ENCODE measurements around the gene MAD1L1. TPM values are rescaled to one million over a fixed set of nuclear protein-coding genes. Genes with fewer than 3 reads are reported as not detected.

MAD1L1 gene
- polyA plus RNA-seq, 1 experiment: 32.0 TPM

DNA sequence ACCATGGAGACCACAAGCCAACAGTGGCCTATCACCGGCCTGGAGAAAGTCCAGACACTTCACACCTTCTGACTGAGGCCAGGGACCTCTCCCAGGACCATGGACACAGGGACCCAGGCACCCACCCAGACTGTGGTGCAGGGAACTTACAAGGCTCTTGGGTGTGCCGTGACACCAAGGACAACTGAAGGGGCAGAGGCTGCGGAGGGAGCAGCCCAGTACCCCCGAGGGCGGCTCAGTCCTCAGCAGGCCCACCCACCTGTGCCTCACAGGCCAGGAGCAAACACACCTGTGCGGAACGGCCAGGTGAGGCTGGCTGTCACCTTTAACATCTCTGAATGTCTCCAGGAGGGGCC lies 182.3 kb downstream of the MAD1L1 start:
- peaks cover 2% of the 10 kb centered on the region for H3K36me3 ChIP-seq (ENCODE audit: control insufficient read depth, insufficient read depth, low read length)
- no peak for DNase-seq (ENCODE audit: low read depth)
- POLR2A ChIA-PET: no interaction called here
- no peak overlapping the region for H3K4me3 ChIP-seq (ENCODE audit: low read depth, low read length)
- CTCF ChIA-PET: interaction anchor here (1.2 kb wide), 1 partner anchor 13 kb away, joined by 5 read pairs; no protein-coding TSS in a partner anchor
- H3K27me3 ChIP-seq (ENCODE audit: control insufficient read depth, insufficient read depth, low read length): no peaks in the 10 kb centered on the region
- TF ChIP-seq, protein P1, sequence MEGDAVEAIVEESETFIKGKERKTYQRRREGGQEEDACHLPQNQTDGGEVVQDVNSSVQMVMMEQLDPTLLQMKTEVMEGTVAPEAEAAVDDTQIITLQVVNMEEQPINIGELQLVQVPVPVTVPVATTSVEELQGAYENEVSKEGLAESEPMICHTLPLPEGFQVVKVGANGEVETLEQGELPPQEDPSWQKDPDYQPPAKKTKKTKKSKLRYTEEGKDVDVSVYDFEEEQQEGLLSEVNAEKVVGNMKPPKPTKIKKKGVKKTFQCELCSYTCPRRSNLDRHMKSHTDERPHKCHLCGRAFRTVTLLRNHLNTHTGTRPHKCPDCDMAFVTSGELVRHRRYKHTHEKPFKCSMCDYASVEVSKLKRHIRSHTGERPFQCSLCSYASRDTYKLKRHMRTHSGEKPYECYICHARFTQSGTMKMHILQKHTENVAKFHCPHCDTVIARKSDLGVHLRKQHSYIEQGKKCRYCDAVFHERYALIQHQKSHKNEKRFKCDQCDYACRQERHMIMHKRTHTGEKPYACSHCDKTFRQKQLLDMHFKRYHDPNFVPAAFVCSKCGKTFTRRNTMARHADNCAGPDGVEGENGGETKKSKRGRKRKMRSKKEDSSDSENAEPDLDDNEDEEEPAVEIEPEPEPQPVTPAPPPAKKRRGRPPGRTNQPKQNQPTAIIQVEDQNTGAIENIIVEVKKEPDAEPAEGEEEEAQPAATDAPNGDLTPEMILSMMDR (IDR thresholded peaks at IDR 0.05; ENCODE audit: insufficient read depth, low read depth, low read length): no peak

DNA sequence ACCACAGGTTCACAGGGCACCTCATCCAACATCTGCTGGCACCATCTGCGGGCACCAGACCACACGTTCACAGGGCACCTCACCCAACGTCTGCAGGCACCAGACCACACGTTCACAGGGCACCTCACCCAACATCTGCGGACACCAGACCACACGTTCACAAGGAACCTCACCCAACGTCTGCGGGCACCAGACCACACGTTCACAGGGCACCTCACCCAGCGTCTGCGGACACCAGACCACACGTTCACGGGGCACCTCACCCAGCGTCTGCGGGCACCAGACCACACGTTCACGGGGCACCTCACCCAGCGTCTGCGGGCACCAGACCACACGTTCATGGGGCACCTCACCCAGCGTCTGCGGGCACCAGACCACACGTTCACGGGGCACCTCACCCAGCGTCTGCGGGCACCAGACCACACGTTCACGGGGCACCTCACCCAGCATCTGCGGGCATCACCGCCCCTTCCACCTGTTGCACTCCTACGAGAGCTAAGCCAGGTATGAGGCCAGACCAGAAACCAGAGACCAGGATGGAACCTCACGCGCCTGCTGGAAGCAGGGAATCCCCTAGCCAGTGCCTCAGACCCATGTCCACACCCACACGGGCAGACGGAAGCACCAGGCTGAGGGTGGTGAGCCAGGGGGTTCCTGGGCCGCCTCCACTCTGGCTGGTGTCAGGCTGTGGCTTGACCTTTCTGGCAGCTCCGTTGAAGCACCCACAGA lies 182.8 kb downstream of the MAD1L1 start:
- TF ChIP-seq, protein P1 (IDR thresholded peaks at IDR 0.05; ENCODE audit: insufficient read depth, low read depth, low read length): no peak
- DNase-seq (ENCODE audit: low read depth): no peak
- Histone ChIP-seq H3K4me3 (ENCODE audit: low read depth, low read length) (no peak overlapping the region), H3K36me3 (ENCODE audit: control insufficient read depth, insufficient read depth, low read length) (peaks cover 2% of the 10 kb centered on the region), H3K27me3 (ENCODE audit: control insufficient read depth, insufficient read depth, low read length) (no peaks in the 10 kb centered on the region)
- POLR2A ChIA-PET: no interaction called here
- CTCF ChIA-PET: interaction anchor here (1.2 kb wide), 1 partner anchor 14 kb away, joined by 5 read pairs; no protein-coding TSS in a partner anchor

DNA sequence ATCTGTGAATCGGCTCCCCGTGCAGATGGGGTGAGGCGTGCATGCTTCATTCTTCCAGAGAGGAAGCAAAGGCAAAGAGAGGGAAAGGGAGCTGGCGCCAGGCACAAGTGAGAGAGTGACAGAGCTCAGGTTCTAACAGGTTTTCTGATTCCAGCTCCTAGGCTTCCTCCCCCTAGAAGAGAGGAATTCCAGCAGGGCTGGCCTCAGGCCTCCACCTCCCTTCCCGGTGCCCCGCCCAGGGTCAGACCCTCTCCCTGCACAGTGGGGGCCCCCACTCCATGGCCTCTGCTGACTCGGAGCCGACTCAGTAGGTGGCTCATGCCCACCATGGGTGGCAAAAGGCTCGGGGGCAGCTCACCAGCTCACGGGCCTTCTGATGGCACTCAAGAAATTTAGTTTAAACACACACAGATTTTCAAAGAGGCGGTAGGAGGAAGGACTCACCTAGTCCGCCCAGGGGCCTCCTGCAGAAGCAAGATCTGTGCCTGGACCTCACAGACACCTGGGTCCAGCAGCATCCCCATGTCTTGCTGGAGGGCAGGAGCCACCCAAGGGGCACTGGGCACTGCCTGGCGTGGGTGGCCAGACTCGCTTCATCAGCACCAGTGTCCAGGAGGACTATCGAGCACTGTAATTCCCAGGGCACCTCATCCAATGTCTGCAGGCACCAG lies 183.5 kb downstream of the MAD1L1 start:
- TF ChIP-seq, protein P1 (IDR thresholded peaks at IDR 0.05; ENCODE audit: insufficient read depth, low read depth, low read length): no peak
- POLR2A ChIA-PET: no interaction called here
- CTCF ChIA-PET: interaction anchor here (1.1 kb wide), 1 partner anchor 15 kb away, joined by 5 read pairs; no protein-coding TSS in a partner anchor
- DNase-seq (ENCODE audit: low read depth): no peak
- H3K4me3 ChIP-seq (ENCODE audit: low read depth, low read length): no peak overlapping the region
- H3K27me3 ChIP-seq (ENCODE audit: control insufficient read depth, insufficient read depth, low read length): no peaks in the 10 kb centered on the region
- peaks cover 2% of the 10 kb centered on the region for H3K36me3 ChIP-seq (ENCODE audit: control insufficient read depth, insufficient read depth, low read length)

DNA sequence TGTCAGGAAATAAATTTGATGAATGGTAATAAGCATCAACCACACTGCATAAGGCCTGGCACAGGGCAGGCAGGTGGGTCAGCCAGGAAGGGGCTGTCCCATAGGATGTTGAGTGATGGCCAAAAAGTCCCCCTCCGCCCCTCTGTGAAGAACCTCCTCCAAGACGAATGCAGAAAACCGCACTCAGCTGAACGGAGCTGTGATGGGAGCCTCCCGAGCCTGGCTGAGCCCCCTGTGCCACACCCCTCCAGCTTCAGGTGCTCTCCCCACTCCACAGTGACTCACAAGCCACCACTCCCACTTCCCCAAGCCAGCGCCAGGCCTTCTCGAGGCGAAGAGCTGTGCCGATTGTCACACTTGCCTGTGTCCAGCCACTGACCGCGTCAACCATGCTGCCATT lies 184.2 kb downstream of the MAD1L1 start:
- no peak for DNase-seq (ENCODE audit: low read depth)
- no peaks in the 10 kb centered on the region for H3K27me3 ChIP-seq (ENCODE audit: control insufficient read depth, insufficient read depth, low read length)
- no peak overlapping the region for H3K4me3 ChIP-seq (ENCODE audit: low read depth, low read length)
- peaks cover 2% of the 10 kb centered on the region; the same call in 1 of the 2 replicates for H3K36me3 ChIP-seq (ENCODE audit: control insufficient read depth, insufficient read depth, low read length)
- ChIA-PET POLR2A (no interaction called here), CTCF (interaction anchor here (0.9 to 1.1 kb wide), 2 partner anchors 15 to 34 kb away, joined by 3 to 5 read pairs; no protein-coding TSS in a partner anchor)
- TF ChIP-seq, protein P1 (IDR thresholded peaks at IDR 0.05; ENCODE audit: insufficient read depth, low read depth, low read length): no peak

DNA sequence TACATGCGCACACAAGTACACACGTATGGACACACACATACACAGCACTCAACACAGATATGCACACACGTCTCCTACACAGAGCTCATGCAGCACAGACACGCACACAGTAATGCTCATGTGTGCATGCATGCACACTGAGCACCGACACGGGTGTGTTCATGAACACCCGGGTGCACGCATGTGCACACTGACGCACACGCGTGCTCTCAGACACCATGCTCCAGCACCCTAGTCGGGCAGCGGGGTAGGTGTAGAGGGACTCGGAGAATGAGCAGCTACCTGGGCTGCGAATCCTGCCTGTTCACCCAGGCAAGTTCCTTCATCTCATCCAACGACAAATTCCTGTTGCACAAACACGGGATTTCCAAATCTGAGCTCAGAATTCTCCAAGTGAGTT lies 184.7 kb downstream of the MAD1L1 start:
- TF ChIP-seq, protein P1 (IDR thresholded peaks at IDR 0.05; ENCODE audit: insufficient read depth, low read depth, low read length): no peak
- H3K4me3 ChIP-seq (ENCODE audit: low read depth, low read length): no peak overlapping the region
- CTCF ChIA-PET: interaction anchor here (0.9 to 1.1 kb wide), 2 partner anchors 16 to 35 kb away, joined by 3 to 5 read pairs; no protein-coding TSS in a partner anchor
- peaks cover 2% of the 10 kb centered on the region; the same call in 1 of the 2 replicates for H3K36me3 ChIP-seq (ENCODE audit: control insufficient read depth, insufficient read depth, low read length)
- DNase-seq (ENCODE audit: low read depth): no peak
- POLR2A ChIA-PET: no interaction called here
- no peaks in the 10 kb centered on the region for H3K27me3 ChIP-seq (ENCODE audit: control insufficient read depth, insufficient read depth, low read length)
